GM23338 (cell line): ENCODE data around the gene LGALSL. TPM values are rescaled to one million over a fixed set of nuclear protein-coding genes. Genes with fewer than 3 reads are reported as not detected.

Experiments
- ATAC-seq: fragments of 200-7000 bp; cut with Tn5 transposase; 3 replicates; pipeline ENCODE4 v1.9.1; 2020
- DNase-seq: peaks from one replicate; pipeline ENCODE4 v3.0.0-alpha.2; 2015; ENCODE audit warnings: low spot score
- H2AFZ ChIP-seq: fragments of 200-600 bp; sonication (generic); 2 replicates; pipeline ENCODE4 v1.8.0; 2016; ENCODE audit warnings: antibody characterized with exemption, mild to moderate bottlenecking, moderate library complexity
- H3F3A ChIP-seq: fragments of 200-600 bp; sonication (generic); replicated peaks from 2 replicates; pipeline ENCODE4 v1.8.0; 2017; ENCODE audit warnings: antibody characterized with exemption, mixed run types, low read depth
- H3K27ac ChIP-seq: fragments of 200-600 bp; sonication (generic); 2 replicates; pipeline ENCODE4 v1.6.1; 2016; ENCODE audit warnings: low read depth
- H3K27me3 ChIP-seq: fragments of 200-600 bp; sonication (generic); 2 replicates; pipeline ENCODE4 v1.8.0; 2016; ENCODE audit warnings: mild to moderate bottlenecking, mixed run types, moderate library complexity; ENCODE audit not compliant: insufficient read depth
- H3K36me3 ChIP-seq: fragments of 200-600 bp; sonication (generic); 2 replicates; pipeline ENCODE4 v1.8.0; 2016; ENCODE audit warnings: mild to moderate bottlenecking; ENCODE audit not compliant: insufficient read depth
- H3K4me1 ChIP-seq: fragments of 200-600 bp; sonication (generic); 2 replicates; pipeline ENCODE4 v1.8.0; 2016; ENCODE audit warnings: mild to moderate bottlenecking, moderate library complexity; ENCODE audit not compliant: insufficient read depth
- H3K4me2 ChIP-seq: fragments of 200-600 bp; sonication (generic); 2 replicates; pipeline ENCODE4 v1.7.1; 2017; ENCODE audit warnings: mixed run types
- H3K4me3 ChIP-seq: fragments of 200-600 bp; sonication (generic); 2 replicates; pipeline ENCODE4 v1.6.1; 2016; ENCODE audit warnings: mixed run types
- H3K79me2 ChIP-seq: fragments of 200-600 bp; sonication (generic); replicated peaks from 2 replicates; pipeline ENCODE4 v1.8.0; 2017; ENCODE audit warnings: mild to moderate bottlenecking; ENCODE audit not compliant: insufficient read depth
- H3K9me2 ChIP-seq: fragments of 200-600 bp; sonication (generic); 2 replicates; pipeline ENCODE4 v1.8.0; 2017; ENCODE audit not compliant: insufficient read depth
- H4K20me1 ChIP-seq: fragments of 200-600 bp; sonication (generic); replicated peaks from 2 replicates; pipeline ENCODE4 v1.8.0; 2017; ENCODE audit warnings: mild to moderate bottlenecking; ENCODE audit not compliant: insufficient read depth
- H3K27ac Mint-ChIP-seq: 2 replicates; pipeline ENCODE4 v1.8.0; 2020; ENCODE audit warnings: inconsistent platforms, mild to moderate bottlenecking, moderate library complexity, mixed read lengths
- H3K27me3 Mint-ChIP-seq: 3 replicates; pipeline ENCODE4 v1.8.0; 2022; ENCODE audit warnings: low read depth, mild to moderate bottlenecking, moderate library complexity, mixed read lengths, inconsistent platforms; ENCODE audit not compliant: insufficient read depth, poor library complexity
- H3K36me3 Mint-ChIP-seq: 3 replicates; pipeline ENCODE4 v1.8.0; 2021; ENCODE audit warnings: low read depth, mild to moderate bottlenecking, inconsistent platforms, moderate library complexity, mixed read lengths
- H3K4me1 Mint-ChIP-seq: 3 replicates; pipeline ENCODE4 v1.8.0; 2020; ENCODE audit warnings: mild to moderate bottlenecking, inconsistent platforms, mixed read lengths
- H3K4me3 Mint-ChIP-seq: 3 replicates; pipeline ENCODE4 v1.8.0; 2021; ENCODE audit warnings: moderate library complexity, mild to moderate bottlenecking, inconsistent platforms, mixed read lengths
- H3K9me3 Mint-ChIP-seq: 3 replicates; pipeline ENCODE4 v1.8.0; 2020; ENCODE audit warnings: moderate library complexity, mild to moderate bottlenecking, inconsistent platforms, mixed read lengths
- CREB1 ChIP-seq: fragments of 250-450 bp; sonication (Bioruptor Pico); IDR thresholded peaks from 2 replicates; pipeline ENCODE4 v1.5.0; 2020; ENCODE audit warnings: low read depth, mild to moderate bottlenecking, moderate library complexity
- CTCF ChIP-seq, 2 experiments: fragments of 200-600 bp in 1 of 2; sonication (generic) in 1 of 2; conservative IDR thresholded peaks; 2 replicates each; pipeline versions ENCODE4 v1.5.1 to v1.6.1; 2016 to 2017; ENCODE audit warnings: antibody characterized with exemption in 2 of 2, low read depth in 2 of 2, mild to moderate bottlenecking in 2 of 2, moderate library complexity in 1 of 2
- ETS1 ChIP-seq: IDR thresholded peaks from 2 replicates; pipeline ENCODE4 v1.6.1; 2016; ENCODE audit warnings: antibody characterized with exemption
- EZH2 ChIP-seq: fragments of 200-600 bp; sonication (generic); IDR thresholded peaks from one replicate; pipeline ENCODE4 v1.8.0; 2017; ENCODE audit warnings: antibody characterized with exemption, mild to moderate bottlenecking, low read depth; ENCODE audit not compliant: unreplicated experiment
- EZH2phosphoT487 ChIP-seq: fragments of 200-600 bp; sonication (generic); IDR thresholded peaks from one replicate; pipeline ENCODE4 v1.8.1; 2018; ENCODE audit warnings: antibody characterized with exemption; ENCODE audit not compliant: unreplicated experiment
- JUNB ChIP-seq: IDR thresholded peaks from one replicate; pipeline ENCODE4 v1.6.1; 2016; ENCODE audit warnings: antibody characterized with exemption; ENCODE audit not compliant: unreplicated experiment
- NANOG ChIP-seq: IDR thresholded peaks from 2 replicates; pipeline ENCODE4 v1.6.1; 2016; ENCODE audit warnings: antibody characterized with exemption, borderline replicate concordance
- POLR2AphosphoS5 ChIP-seq: IDR thresholded peaks from 2 replicates; pipeline ENCODE4 v1.6.1; 2016; ENCODE audit warnings: antibody characterized with exemption, low read depth
- REST ChIP-seq: IDR thresholded peaks from one replicate; pipeline ENCODE4 v1.6.1; 2018; ENCODE audit warnings: antibody characterized with exemption; ENCODE audit not compliant: unreplicated experiment
- STAT1 ChIP-seq: IDR thresholded peaks from one replicate; pipeline ENCODE4 v1.6.1; 2016; ENCODE audit warnings: antibody characterized with exemption; ENCODE audit not compliant: unreplicated experiment
- ZNF114 ChIP-seq: fragments of 250-450 bp; sonication (Bioruptor Pico); IDR thresholded peaks from 2 replicates; pipeline ENCODE4 v1.5.0; 2020; ENCODE audit warnings: mild to moderate bottlenecking, moderate library complexity
- ZNF331 ChIP-seq: fragments of 250-450 bp; sonication (Bioruptor Pico); IDR thresholded peaks from 2 replicates; pipeline ENCODE4 v1.5.0; 2020; ENCODE audit warnings: low read depth, mild to moderate bottlenecking, moderate library complexity
- polyA plus RNA-seq: library from polyadenylated mRNA; unstranded; fragments of >200 nt; fragmentation: Nextera tagmentation; extraction: Ambion mirVana; gene quantifications from 2 replicates; pipeline ENCODE4 v1.2.1, GENCODE V29; 2016
- total RNA-seq: library from RNA; depleted of rRNA; stranded (reverse); fragments of >200 nt; shearing (Covaris generic); gene quantifications from 2 replicates; pipeline ENCODE4 v1.2.3, GENCODE V29; 2014

Gene LGALSL
- total and polyA plus RNA-seq, 2 experiments from 2014 or later, result 20.6 to 28.4 TPM

- H3K27ac Mint-ChIP-seq, result peak overlapping the region; percentile 35; the same call in 1 of the 2 replicates
- H3K36me3 Mint-ChIP-seq, result no peaks in the 10 kb centered on the region
- no peak overlapping the region for H3K4me3 Mint-ChIP-seq
- Histone ChIP-seq H3K27ac (no peak overlapping the region), H3K36me3 (no peaks in the 10 kb centered on the region), H3K27me3 (no peaks in the 10 kb centered on the region), H3K4me1 (peaks cover 11% of the 10 kb centered on the region), H3K4me2 (no peak overlapping the region), H3F3A (no peaks in the 10 kb centered on the region), H3K4me3 (no peak overlapping the region), H2AFZ (peak overlapping the region; percentile 84), H3K9me2 (peaks cover 1% of the 10 kb centered on the region; the same call in 1 of the 2 replicates), H4K20me1 (no peaks in the 10 kb centered on the region), H3K79me2 (no peaks in the 10 kb centered on the region)
- no peak for ATAC-seq
- H3K27me3 Mint-ChIP-seq, result peaks cover 4% of the 10 kb centered on the region
- TF ChIP-seq EZH2 (no peak), ETS1 (no peak), JUNB (no peak), NANOG (no peak), POLR2AphosphoS5 (no peak), STAT1 (no peak), CREB1 (CRISPR knock-in tag) (no peak), ZNF331 (CRISPR knock-in tag) (no peak), CTCF (conservative IDR thresholded peaks at IDR 0.05; ENCODE audit: low read depth in 2 of 2) (no peak), EZH2phosphoT487 (no peak), ZNF114 (no peak), REST (no peak)
- DNase-seq, result no peak
- H3K9me3 Mint-ChIP-seq, result no peaks in the 10 kb centered on the region
- H3K4me1 Mint-ChIP-seq, result peaks cover 12% of the 10 kb centered on the region
Measured at GRCh38 chr2:64478502-64479230, 24.7 kb downstream of the LGALSL start.
